Measurements from ENCODE around the gene TAC3.
"Not testable (repeated sequence)": the region's sequence is repeated elsewhere in the genome, so short reads cannot be mapped to it uniquely, and the experiment has no call there.

Gene TAC3

DNA sequence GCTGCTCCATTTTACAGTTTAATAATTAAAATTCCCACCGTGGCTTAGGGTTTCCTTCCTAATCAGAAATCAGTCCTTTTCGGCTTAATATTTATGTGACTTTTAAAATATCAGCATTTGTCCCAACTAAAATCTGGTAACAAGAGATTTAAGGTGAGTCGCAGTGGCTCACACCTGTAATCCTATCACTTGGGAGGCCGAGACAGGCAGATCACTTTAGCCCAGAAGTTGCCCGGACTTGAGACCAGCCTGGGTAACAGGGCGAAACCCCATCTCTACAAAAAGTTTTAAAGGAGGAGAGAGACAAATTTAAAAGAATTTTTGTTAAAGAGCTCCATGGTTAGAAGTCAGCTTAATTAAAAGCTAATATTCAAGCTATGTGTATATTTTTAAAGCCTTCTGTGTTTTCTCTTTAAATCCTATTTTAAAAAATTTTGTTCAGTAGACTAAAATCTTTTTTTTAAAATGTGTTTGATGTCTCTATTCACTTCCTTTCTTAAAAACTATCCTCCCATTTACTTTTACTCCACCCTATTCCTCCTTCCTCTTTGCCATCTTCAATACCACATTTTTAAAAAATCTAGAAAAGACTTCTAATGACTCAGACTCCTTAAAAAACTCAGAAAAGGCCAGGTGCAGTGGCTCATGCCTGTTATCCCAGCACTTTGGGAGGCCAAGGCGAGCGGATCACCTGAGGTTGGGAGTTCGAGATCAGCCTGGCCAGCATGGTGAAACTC is 3.8 kb upstream of the TAC3 start:
- no peak for DNase-seq (ENCODE audit: low spot score)
- TF ChIP-seq, protein P1, sequence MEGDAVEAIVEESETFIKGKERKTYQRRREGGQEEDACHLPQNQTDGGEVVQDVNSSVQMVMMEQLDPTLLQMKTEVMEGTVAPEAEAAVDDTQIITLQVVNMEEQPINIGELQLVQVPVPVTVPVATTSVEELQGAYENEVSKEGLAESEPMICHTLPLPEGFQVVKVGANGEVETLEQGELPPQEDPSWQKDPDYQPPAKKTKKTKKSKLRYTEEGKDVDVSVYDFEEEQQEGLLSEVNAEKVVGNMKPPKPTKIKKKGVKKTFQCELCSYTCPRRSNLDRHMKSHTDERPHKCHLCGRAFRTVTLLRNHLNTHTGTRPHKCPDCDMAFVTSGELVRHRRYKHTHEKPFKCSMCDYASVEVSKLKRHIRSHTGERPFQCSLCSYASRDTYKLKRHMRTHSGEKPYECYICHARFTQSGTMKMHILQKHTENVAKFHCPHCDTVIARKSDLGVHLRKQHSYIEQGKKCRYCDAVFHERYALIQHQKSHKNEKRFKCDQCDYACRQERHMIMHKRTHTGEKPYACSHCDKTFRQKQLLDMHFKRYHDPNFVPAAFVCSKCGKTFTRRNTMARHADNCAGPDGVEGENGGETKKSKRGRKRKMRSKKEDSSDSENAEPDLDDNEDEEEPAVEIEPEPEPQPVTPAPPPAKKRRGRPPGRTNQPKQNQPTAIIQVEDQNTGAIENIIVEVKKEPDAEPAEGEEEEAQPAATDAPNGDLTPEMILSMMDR (IDR thresholded peaks at IDR 0.05; ENCODE audit: extremely low read depth, missing control alignments): no peak

DNA sequence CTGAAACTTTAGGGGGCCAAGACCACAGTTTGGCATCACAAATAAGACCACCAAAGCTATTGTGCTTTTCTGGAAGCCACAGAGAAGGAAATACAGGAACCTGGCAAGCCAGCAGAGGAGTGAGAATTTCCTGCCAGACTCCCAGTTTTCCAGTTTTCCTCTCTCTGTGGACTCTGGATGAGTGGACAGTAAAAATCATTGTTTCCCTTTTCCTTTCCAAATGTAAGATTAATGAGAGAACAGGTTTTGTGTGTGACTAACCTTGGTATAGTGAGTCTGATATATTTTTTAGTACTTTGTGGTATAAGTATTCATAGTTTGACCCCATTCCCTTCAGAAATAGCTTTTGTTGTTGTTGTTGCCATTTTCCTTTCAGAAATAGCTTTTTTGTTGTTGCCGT is 2.6 kb upstream of the TAC3 start:
- no peak for DNase-seq (ENCODE audit: low spot score)
- TF ChIP-seq, protein P1 (IDR thresholded peaks at IDR 0.05; ENCODE audit: extremely low read depth, missing control alignments): no peak

DNA sequence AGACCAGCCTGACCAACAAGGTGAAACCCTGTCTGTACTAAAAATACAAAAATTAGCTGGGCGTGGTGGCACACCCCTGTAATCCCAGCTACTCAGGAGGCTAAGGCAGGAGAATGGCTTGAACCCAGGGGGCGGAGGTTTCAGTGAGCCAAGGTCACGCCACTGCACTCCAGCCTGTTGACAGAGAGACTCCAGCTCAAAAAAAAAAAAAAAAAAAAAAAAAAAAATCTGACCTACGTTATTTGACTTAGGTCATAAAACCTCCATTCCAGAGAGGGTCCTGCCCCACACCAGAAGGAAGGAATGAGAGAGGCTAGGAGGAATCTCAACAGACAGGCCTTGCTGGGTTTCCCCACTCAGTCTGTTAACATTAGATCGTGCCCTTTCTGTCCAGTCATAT is 2.0 kb upstream of the TAC3 start:
- not testable (repeated sequence) for DNase-seq (ENCODE audit: low spot score)

DNA sequence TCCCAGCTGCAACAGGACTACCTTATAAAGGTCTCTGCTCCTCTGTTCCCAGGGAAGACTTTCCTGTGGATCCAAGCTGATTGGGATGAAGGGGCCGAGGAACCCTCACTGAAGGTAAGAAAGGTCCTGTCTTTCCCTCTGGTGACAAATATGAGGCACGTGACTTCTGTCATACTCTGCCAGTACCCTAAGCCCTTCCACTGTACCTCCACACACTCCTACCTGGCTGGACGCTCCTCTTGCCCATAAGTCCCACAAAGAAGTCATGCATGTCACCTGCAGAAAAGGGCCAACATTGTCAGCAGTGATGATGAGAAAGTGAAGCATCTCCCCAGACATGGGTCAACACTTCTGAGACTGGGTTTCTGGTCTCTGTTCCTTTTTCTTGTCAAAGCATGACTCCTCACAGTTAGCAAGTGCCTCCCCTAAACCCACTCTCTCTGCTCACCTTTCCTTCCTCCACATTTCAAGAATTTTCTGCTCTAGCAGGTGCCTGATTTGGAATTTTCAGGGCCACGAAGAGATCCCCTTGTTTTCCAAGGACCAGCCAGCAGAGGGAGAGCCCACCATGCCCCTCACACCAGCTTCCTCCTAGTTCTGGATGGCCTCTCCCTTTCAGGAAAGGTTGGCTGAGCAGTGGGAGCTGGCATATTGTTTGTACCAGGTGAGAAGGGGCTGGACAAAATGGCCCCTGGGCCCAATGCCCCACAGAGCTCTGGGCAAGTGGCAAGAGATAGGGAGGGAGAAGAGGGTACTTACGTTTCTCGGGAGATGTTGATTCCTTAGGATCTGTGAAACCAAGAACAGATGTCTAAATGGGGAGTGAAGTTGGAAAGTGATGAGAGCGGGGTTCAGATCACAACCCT is 3.5 kb downstream of the TAC3 start:
- TF ChIP-seq, protein P1 (IDR thresholded peaks at IDR 0.05; ENCODE audit: extremely low read depth, missing control alignments): no peak
- DNase-seq (ENCODE audit: low spot score): peak; percentile 70

DNA sequence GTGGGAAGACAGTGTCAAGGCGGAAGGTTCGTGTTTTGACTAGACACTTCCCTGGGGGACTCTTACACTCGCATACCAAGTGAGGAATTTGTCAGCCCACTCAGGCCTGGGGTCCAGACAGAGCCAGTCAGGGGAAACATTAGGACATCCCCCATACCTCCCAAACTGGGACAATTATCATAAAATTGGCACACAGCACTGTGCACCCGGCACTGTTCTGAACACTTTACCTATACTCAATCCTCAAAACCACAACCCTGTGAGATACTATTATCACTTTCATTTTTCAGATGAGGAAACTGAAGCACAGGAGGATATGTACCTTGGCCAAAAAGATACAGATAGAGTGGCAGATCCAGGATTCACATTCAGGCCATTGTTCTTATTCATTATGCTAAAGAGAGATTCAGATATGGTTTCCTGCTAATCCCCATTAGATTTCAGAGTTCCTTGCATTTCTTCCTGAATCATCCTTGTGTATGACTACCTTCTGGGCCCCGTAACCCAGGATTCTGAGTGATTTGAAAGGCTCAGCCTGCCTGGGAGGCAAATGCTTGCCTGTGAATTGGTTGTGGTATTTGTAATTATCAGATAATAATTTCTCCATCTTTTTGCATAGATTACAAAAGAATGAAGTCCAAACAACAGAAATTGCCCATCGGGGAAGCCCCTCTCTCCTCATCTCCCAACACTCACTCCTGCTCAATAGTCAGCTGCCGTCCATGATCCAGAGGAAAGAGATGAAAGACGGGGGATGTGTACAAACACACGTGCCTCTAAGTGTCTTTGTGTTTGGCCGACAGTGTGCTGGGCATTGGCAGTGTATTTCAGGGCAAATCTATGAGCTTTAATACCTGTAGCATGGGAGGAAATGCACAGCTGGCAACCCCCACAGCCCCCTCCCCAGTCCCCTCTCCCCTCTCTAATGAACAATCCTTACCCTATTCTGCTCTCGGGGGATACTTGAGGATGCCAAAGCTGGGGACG is 4.6 kb downstream of the TAC3 start:
- DNase-seq (ENCODE audit: low spot score): peak; percentile 44
- TF ChIP-seq, protein P1 (IDR thresholded peaks at IDR 0.05; ENCODE audit: extremely low read depth, missing control alignments): no peak

DNA sequence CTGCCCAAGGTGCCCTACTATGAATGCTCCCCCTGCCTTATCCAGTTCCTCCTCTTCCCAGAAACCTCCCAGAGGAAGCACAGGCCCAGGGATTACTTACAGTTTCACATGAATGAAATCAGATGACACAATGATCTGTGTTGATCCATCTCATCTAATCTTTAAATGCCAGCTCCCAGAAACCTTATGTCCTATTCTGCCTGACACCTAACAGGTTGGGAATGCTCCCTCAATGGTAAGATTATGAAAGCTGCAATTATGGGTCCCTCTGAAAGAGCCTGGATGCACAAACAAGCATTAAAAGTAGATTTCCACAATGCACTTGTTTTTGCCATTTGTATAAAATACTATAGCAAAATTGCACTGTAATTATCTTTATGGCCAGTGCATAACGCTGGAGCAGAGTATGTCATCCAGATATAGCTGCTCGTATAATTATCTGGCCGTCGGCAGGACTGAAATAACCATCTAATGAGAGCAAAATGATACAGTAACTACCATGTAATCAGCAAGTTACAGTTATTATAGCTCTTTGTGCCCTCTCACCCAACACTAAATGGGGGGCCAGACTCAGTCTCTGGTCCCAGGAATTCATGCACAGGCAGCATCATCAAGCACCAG is 5.6 kb downstream of the TAC3 start:
- no peak for DNase-seq (ENCODE audit: low spot score)
- TF ChIP-seq, protein P1 (IDR thresholded peaks at IDR 0.05; ENCODE audit: extremely low read depth, missing control alignments): no peak

Measured in GM20000 (cell line).